Mucosa of rectum (tissue), 2 donors: ENCODE measurements around the gene OSBPL2.

Experiments
- H3K27ac ChIP-seq, 2 donors: one replicate each; pipeline ENCODE4 v1.7.0; 2013; ENCODE audit warnings: inconsistent platforms in 2 of 2, low read depth in 2 of 2, low read length in 2 of 2
- H3K27me3 ChIP-seq, 2 donors: one replicate each; pipeline ENCODE4 v1.7.0; 2013; ENCODE audit warnings: low read length in 2 of 2; ENCODE audit not compliant: control insufficient read depth in 2 of 2, insufficient read depth in 2 of 2
- H3K36me3 ChIP-seq, 2 donors: one replicate each; pipeline ENCODE4 v1.7.0; 2013; ENCODE audit warnings: low read length in 2 of 2; ENCODE audit not compliant: control insufficient read depth in 2 of 2, insufficient read depth in 2 of 2
- H3K4me1 ChIP-seq, 2 donors: one replicate each; pipeline ENCODE4 v1.7.0; 2013; ENCODE audit warnings: low read length in 2 of 2, mild to moderate bottlenecking in 1 of 2; ENCODE audit not compliant: control insufficient read depth in 2 of 2, insufficient read depth in 2 of 2
- H3K4me3 ChIP-seq, 2 donors: one replicate each; pipeline ENCODE4 v1.7.0; 2013; ENCODE audit warnings: low read length in 2 of 2
- H3K9ac ChIP-seq, 2 donors: one replicate each; pipeline ENCODE4 v1.7.0; 2013; ENCODE audit warnings: low read length in 2 of 2, low read depth in 1 of 2, mild to moderate bottlenecking in 1 of 2
- H3K9me3 ChIP-seq, 2 donors: one replicate each; pipeline ENCODE4 v1.7.0; 2013; ENCODE audit warnings: low read length in 2 of 2; ENCODE audit not compliant: control insufficient read depth in 2 of 2
- donor health status: healthy.
- donor health status: Normal muscosa, but diverticular disease.

OSBPL2 gene

DNA sequence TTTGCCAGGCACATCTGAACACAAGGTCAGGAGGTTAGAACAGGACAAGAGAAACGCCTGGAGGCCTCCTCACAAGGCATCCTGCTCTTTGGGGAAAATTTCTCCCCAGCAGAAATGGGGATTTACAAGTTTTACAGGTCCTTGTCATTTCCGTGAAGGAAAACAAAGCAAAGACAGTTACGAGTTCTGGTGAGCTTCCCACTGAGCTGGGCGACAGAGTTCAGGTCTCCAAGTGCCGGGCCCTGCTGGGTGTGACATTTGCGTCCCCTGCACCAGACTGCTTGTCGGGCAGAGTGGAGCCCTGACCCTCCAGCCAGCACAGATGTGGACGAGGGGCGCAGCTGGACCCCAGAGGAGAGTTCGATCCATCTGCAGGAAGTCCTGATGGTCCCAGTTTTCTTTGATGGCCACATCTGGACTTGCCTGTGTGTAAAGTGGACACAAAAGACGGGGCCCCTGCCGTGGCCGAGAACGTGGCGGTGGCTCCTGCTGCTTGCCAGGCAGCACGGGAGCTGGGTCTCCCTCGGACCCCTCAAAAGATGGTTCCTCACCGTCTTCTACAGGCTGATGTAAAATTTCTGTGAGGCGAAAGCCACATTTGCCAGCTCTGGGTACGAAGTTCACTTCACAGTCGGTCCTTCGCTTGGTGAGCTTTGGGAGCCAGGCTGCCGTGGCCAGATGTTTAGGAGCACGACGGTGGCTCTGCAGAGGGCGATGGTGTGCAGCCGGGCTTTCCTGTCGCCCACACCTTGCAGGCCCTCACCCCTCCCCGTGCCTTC, 59.3 kb downstream of the OSBPL2 start:
- no peaks in the 10 kb centered on the region for H3K27me3 ChIP-seq
- no peaks in the 10 kb centered on the region for H3K9me3 ChIP-seq
- H3K4me1 ChIP-seq: no peaks in the 10 kb centered on the region
- H3K9ac ChIP-seq: no peak overlapping the region
- peaks cover 22 to 38% of the 10 kb centered on the region in 2 donors for H3K36me3 ChIP-seq
- H3K4me3 ChIP-seq: no peak overlapping the region
- no peak overlapping the region for H3K27ac ChIP-seq

DNA sequence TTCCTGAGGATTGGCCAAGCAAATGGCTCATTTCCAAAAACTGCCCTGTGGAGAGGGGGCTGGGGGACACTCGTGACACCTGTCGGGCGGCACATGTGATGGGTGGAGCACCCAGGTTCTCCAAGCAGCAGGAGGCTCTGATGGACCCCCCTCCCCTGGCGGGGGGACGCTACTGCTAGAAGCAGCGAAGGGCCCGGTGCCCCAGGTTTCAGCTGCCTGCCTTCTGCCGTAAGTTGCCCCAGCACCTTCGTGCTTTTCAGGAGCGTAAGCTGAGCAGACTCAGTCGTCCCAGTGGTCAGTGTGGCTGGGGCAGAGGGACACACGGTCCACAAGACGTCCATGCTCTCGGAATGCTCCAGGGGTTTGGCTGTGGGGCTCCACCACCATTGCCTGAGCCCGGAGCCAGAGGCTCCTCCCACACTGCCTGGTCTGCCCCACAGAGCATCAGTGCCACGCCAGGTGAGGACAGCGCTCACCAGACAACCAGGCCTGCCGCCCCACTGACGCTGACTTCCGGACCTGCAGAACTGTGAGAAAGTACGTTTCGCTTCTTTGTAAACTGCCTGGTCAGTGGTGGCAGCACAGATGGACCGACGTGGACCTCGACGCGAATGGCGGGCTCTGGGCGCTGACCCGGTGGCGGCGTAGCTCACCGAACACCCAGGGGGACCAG, 60.4 kb downstream of the OSBPL2 start:
- Histone ChIP-seq H3K27ac (no peak overlapping the region), H3K27me3 (no peaks in the 10 kb centered on the region), H3K36me3 (peaks cover 22 to 32% of the 10 kb centered on the region in 2 donors)

DNA sequence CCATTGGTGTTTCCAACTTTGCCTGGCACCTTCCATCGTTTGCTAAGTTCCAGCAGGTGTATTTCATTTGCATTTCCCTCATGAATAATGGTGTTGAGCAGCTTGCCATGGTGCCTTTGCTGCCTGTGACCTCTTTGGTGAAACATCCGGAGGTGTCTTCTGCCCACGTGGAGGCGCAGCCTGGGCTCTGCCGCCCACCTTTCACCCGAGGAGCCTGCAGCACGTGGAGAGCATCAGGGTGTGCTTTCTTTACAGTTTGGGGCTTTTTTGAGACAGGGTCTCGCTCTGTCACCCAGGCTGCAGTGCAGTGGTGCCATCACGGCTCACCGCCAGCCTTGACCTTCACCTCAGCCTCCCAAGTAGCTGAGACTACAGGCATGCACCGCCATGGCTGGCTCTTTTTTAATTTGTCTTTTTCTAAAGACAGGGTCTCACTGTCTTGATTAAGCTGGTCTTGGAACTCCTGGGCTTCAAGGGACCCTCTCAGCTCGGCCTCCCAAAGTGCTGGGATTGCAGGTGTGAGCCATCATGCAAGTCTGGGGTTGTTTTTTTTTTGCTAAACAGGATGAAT, 61.4 kb downstream of the OSBPL2 start:
- H3K9ac ChIP-seq: no peak overlapping the region
- peaks cover 17 to 28% of the 10 kb centered on the region in 2 donors for H3K36me3 ChIP-seq

More for the DNA sequence above, 60.4 kb downstream of the OSBPL2 start:
- no peak overlapping the region for H3K9ac ChIP-seq
- H3K4me3 ChIP-seq: no peak overlapping the region
- H3K9me3 ChIP-seq: no peaks in the 10 kb centered on the region
- peaks cover 1 to 3% of the 10 kb centered on the region in 2 donors for H3K4me1 ChIP-seq

DNA sequence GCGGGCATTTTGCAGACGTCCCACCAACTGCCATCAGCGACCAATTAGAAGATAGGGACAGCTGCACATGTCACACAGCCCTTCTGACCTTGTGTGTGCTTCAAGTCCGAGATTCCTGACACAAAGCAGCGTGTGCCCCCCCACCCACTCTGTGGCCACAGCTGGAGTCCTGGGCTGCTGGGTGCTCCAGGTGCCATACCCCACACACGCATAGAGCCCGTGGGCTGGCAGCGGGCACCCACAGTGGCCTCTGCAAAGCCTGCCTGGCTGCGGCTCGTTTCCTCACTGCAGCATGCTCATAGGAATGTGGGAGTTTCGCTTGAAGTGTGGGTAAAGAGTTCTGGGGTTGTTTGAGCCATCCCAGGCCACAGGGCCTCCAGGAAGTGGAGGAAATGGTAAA, 62.0 kb downstream of the OSBPL2 start:
- H3K4me1 ChIP-seq: peaks cover 17 to 19% of the 10 kb centered on the region in 2 donors
- no peaks in the 10 kb centered on the region for H3K9me3 ChIP-seq
- no peaks in the 10 kb centered on the region for H3K27me3 ChIP-seq
- H3K36me3 ChIP-seq: peaks cover 16 to 30% of the 10 kb centered on the region in 2 donors
- no peak overlapping the region for H3K4me3 ChIP-seq
- no peak overlapping the region for H3K27ac ChIP-seq
- no peak overlapping the region for H3K9ac ChIP-seq

More for the DNA sequence above, 61.4 kb downstream of the OSBPL2 start:
- Histone ChIP-seq H3K4me1 (peaks cover 12 to 14% of the 10 kb centered on the region in 2 donors), H3K27ac (no peak overlapping the region), H3K4me3 (no peak overlapping the region), H3K9me3 (no peaks in the 10 kb centered on the region), H3K27me3 (no peaks in the 10 kb centered on the region)

DNA sequence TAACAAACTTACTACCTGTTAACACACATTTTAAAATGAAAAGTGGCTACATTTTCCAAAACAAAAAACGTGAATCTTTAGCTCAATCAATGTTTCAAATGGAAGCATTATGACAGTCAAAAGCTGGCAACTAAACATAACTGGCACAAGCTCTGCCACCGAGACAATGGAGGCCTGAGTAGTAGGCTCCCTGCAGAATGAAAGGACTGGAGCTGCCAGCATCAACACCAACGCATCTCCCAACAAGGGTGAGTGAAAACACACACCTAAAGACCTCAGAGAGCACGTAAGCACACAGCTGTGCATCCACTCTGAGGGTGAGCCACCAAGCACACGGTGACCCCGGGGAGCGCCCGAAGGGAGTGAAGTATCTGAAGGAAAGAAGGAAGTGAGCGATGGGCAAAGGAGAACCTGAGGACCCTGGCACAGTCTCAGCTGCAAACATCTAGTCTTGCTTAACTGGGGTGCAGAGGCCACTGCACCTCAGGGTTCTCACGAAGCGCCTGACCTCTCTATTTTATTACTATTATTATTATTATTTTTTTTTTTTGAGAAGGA, 62.9 kb downstream of the OSBPL2 start:
- no peak overlapping the region for H3K4me3 ChIP-seq
- H3K36me3 ChIP-seq: peaks cover 15 to 29% of the 10 kb centered on the region in 2 donors
- no peaks in the 10 kb centered on the region for H3K27me3 ChIP-seq
- H3K9ac ChIP-seq: no peak overlapping the region
- no peak overlapping the region for H3K27ac ChIP-seq
- no peaks in the 10 kb centered on the region for H3K9me3 ChIP-seq
- peaks cover 17 to 22% of the 10 kb centered on the region in 2 donors for H3K4me1 ChIP-seq

DNA sequence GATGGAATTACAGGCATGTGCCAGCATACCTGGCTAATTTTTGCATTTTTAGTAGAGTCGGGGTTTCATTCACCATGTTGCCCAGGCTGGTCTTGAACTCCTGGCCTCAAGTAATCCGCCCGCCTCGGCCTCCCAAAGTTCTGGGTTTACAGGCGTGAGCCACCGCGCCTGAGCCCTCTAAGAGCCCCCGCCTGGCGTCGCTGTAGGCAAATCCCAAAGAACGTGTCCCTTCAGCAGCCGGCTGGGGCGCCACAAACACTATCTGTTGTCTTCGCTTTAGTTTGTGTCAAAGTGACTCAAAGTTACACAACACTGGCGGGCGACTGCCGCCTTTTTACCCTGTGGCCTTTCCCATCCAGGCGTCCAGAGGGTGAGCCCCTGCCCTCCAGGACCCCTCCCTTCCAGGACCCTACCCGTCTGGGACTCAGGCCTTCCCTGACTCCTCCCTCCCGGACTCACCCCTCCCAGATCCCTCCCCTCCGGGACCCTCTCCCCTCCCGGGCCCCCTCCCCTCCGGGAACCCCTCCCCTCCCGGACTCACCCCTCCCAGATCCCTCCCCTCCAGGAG, 63.5 kb downstream of the OSBPL2 start:
- peaks cover 17 to 22% of the 10 kb centered on the region in 2 donors for H3K4me1 ChIP-seq
- peaks cover 18 to 26% of the 10 kb centered on the region in 2 donors for H3K36me3 ChIP-seq
- peak overlapping the region; percentile 82 to 84 for H3K4me3 ChIP-seq
- H3K27me3 ChIP-seq: no peaks in the 10 kb centered on the region
- H3K9me3 ChIP-seq: no peaks in the 10 kb centered on the region
- peak overlapping the region; percentile 99 for H3K27ac ChIP-seq
- H3K9ac ChIP-seq: peak overlapping the region; percentile 79 to 97

DNA sequence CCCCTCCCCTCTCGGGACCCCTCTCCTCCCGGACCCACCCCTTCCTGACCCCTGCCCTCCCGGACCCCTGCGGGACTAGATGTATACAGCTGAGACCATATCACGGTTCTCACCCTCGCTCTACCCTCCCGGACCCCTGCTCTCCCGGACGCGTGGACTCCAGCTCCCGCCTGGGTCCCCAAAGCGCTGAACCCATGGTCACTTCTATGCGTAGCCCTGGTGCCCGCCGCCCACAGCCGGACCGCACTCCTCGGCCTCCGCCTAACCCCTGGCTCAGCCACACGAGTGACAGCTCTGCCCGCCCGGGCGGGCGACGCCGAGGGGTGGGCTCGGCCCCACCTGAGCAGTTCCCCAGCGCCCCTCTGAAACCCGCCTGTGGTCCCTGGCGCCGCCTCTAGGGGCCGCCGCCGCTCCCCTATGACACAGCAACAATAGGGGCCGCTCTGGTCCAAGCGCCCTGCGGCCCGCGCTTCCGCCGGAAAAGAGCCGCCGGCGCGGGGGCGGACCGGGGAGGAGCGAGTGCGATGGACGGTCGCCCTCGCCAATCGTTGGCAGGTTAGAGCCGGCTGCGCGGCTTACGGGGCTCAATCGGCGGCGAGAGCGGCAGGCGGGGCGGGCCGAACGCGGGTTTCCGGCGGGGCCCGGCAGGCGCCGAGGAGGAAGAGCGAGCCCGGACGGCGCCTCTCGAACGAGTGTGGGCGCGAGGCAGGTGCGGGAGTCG, 64.2 kb downstream of the OSBPL2 start, which contains the start of gene ADRM1:
TSS of gene ADRM1 (plus strand) at position 657 of the 721 bp plus-strand sequence. CDS start 572 bp downstream, outside the sequence.
- Histone ChIP-seq H3K27ac (peak within 1 kb of the TSS; percentile 99), H3K36me3 (peaks cover 22 to 28% of the 10 kb centered on the region in 2 donors), H3K4me1 (peaks cover 17 to 22% of the 10 kb centered on the region in 2 donors), H3K4me3 (peak within 1 kb of the TSS; percentile 88 to 91), H3K27me3 (no peaks in the 10 kb centered on the region), H3K9ac (peak within 1 kb of the TSS; percentile 92 to 97), H3K9me3 (no peaks in the 10 kb centered on the region)

DNA sequence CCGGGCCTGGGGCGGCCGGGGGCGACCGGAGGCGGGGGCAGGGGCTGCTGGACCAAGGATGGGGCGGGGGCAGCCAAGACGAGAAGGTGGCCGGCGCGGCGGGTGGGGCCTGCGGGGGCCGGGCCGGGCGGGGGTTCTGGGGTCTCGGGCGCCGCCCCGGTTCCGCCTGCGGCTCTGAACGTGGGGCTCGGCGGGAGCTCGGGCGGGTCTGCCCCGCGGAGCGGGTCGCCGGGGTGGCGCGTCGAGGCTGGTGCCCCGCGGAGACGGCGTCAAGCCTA, 64.7 kb downstream of the OSBPL2 start:
- Histone ChIP-seq H3K9me3 (no peaks in the 10 kb centered on the region), H3K36me3 (peaks cover 27 to 33% of the 10 kb centered on the region in 2 donors), H3K4me1 (peaks cover 17 to 22% of the 10 kb centered on the region in 2 donors), H3K27ac (peak overlapping the region; percentile 59 to 99), H3K27me3 (no peaks in the 10 kb centered on the region), H3K4me3 (peak overlapping the region; percentile 88 to 91), H3K9ac (peak overlapping the region; percentile 77 to 80)

DNA sequence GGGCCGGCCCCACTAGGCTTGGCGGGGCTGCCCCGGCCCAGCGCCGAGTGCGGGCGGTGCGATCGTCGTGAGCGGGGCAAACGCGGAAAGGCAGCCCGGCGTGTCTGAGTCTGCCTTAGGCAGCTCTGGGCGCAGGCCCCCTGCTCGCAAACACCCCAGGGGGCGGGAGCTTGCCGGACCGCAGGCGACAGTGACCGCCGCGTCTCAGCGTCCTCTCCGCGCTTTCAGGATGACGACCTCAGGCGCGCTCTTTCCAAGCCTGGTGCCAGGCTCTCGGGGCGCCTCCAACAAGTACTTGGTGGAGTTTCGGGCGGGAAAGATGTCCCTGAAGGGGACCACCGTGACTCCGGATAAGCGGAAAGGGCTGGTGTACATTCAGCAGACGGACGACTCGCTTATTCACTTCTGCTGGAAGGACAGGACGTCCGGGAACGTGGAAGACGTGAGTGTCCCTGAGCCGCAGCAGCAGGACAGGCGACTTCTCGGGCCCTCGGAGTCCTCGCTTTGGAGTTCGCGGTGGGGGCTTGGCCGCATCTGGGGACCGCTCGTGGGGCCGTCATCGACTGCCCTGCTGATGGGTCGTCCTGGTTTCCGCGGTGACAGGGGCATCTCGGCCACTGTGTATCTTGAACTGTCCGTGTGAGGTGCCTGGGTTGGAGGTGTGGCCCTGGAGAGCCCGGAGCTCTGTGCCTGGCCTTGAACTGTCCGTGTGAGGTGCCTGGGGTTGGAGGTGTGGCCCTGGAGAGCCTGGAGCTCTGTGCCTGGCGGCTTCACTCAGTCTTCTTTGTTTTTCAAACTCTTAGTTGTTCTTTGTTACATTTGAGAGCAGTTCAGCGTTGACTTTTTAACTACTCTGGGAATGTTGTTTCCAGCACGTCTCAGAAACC, 65.3 kb downstream of the OSBPL2 start:
- H3K9me3 ChIP-seq: no peaks in the 10 kb centered on the region
- H3K4me1 ChIP-seq: peaks cover 17 to 22% of the 10 kb centered on the region in 2 donors
- no peaks in the 10 kb centered on the region for H3K27me3 ChIP-seq
- H3K9ac ChIP-seq: peak overlapping the region; percentile 77 to 80
- H3K36me3 ChIP-seq: peaks cover 33 to 36% of the 10 kb centered on the region in 2 donors
- H3K27ac ChIP-seq: peak overlapping the region; percentile 59 to 99
- peak overlapping the region; percentile 88 to 91 for H3K4me3 ChIP-seq
